Skin epidermis (tissue), 12 donors: ENCODE measurements around the gene MDK.
"Not testable (repeated sequence)": the region's sequence is repeated elsewhere in the genome, so short reads cannot be mapped to it uniquely, and the experiment has no call there.

Source experiments
- H3K27ac ChIP-seq, 21 experiments: fragments of 200-600 bp; sonication (generic) in 11 of 21; one replicate each; pipeline ENCODE4 v1.5.0; 2020; ENCODE audit warnings: mild to moderate bottlenecking in 3 of 21, inconsistent platforms in 2 of 21, moderate library complexity in 2 of 21
- H3K4me3 ChIP-seq, 7 experiments: fragments of 200-600 bp; sonication (generic) in 2 of 7; one replicate each; pipeline ENCODE4 v1.5.0; 2020; ENCODE audit warnings: inconsistent platforms in 2 of 7, mild to moderate bottlenecking in 2 of 7, moderate library complexity in 1 of 7

MDK gene

DNA sequence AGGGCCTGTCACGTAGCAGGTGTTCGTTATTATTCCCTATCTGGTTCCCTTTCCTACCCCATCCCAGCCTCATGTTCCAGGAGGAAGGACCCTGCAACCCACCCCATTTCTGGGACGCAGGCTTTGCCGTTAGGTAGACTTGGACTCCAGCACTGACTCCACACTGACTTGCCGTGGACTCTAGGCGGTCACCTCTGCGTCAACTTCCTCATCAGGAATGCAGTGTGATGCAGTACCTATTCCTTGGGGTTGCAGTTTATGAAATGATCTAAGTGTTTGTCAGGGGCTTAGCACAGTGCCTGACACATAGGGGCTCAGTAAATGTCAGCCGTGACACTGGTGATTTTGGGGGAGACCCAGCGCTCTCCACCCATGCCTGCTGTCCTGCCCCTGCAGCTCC, 17.4 kb upstream of the MDK start:
- no peak overlapping the region for H3K4me3 ChIP-seq
- H3K27ac ChIP-seq: peak overlapping the region in 8 of 21 experiments; percentile 19 to 92 (median 81)

DNA sequence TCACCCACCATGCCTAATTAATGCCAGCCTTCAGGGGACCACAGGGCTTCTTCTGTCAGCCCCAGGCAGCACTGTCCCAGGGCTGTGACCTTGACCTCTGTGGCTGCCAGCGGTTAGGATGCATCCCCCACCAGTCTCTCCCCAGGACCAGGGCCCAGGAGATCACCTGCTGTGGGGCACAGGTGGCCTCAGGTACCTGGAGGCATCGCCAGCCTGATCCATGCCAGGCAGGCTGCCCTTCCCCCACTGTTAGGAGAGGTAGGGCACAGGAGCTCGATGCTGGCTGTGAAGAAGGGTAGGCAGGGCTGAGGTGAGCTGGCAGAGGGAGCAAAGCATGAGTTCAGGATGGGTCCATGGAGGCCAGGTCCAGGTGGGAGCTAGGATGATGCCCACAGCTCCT, 16.7 kb upstream of the MDK start:
- Histone ChIP-seq H3K4me3 (no peak overlapping the region), H3K27ac (peak overlapping the region in 2 of 21 experiments; percentile 19 to 88)

DNA sequence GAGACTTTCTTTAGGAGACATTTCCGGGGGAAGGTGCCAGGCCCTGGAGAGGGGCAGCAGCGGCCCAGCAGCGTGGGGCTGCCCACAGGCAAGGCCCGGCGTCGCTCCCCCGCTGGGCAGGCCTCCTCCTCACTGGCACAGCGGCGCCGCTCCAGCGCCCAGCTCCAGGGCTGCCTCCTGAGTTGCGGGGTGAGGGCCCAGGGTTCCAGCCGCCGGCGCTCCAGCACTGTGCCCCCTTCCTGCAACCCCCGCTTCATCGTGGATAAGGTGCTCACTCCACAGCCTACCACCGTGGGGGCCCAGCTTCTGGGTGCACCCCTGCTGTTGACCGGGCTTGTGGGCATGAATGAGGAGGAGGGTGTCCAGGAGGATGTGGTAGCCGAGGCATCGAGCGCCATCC, 15.2 kb upstream of the MDK start:
- Histone ChIP-seq H3K4me3 (no peak overlapping the region), H3K27ac (peak overlapping the region in 1 of 21 experiments; percentile 88)

DNA sequence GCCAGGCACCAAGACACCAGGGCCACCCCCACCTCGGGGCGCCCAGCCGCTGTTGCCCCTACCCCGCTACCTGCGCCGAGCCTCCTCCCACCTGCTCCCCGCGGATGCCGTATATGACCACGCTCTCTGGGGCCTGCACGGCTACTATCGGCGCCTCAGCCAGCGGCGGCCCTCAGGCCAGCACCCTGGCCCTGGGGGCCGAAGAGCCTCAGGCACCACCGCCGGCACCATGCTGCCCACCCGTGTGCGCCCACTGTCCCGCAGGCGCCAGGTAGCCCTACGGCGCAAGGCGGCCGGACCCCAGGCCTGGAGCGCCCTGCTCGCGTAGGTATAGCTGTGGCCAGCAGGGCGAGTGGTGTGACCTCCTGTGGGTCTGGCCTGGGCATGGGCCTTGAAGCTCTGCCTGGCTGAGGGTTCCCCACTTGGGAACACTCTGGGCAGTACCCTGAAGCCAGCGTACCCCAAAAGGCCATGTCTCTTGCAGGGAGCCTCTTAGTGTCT, 14.8 kb upstream of the MDK start:
- H3K4me3 ChIP-seq: no peak overlapping the region
- H3K27ac ChIP-seq: peak overlapping the region in 9 of 21 experiments; percentile 14 to 88 (median 28)

DNA sequence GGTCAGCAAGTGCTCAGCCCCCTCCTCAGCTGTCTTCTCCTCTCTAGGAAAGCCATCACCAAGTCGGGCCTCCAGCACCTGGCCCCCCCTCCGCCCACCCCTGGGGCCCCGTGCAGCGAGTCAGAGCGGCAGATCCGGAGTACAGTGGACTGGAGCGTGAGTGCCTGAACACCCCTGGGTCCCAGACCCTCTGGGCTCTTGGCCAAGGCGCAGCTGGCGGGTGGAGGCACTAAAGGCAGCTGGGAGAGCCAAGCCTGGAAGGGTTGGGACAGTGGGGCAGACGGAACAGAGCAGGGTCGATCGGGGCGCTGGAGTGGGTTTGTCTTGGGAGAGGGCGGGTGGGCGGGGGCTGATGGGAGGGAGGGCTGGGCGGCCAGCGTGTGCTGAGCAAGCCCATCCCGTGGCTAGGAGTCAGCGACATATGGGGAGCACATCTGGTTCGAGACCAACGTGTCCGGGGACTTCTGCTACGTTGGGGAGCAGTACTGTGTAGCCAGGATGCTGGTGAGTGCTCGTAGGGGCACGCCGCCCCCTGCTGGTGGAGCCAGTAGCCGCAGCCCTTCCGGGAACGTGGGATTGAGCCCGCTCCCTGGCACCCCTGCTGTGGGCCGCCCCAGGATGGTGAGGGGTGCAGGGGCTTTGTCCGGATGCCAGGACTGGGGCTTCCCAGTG, 14.1 kb upstream of the MDK start:
- Histone ChIP-seq H3K4me3 (no peak overlapping the region), H3K27ac (peak overlapping the region in 11 of 21 experiments; percentile 6 to 88 (median 27))

DNA sequence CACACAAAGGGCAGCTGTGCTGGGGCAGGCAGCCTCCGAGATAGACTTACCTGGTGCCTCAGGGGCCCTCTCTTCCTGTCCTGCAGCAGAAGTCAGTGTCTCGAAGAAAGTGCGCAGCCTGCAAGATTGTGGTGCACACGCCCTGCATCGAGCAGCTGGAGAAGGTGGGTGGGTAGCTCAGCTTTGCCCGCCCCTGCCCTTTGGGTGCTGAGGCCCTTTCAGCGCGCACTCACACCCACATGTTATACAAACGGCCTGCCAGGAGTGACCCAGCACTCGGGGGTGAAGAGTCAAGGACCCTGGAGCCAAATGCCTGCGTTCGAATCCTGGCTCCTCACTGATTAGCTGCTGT, 13.6 kb upstream of the MDK start:
- H3K4me3 ChIP-seq: no peak overlapping the region
- H3K27ac ChIP-seq: peak overlapping the region in 4 of 21 experiments; percentile 2 to 88 (median 22)

DNA sequence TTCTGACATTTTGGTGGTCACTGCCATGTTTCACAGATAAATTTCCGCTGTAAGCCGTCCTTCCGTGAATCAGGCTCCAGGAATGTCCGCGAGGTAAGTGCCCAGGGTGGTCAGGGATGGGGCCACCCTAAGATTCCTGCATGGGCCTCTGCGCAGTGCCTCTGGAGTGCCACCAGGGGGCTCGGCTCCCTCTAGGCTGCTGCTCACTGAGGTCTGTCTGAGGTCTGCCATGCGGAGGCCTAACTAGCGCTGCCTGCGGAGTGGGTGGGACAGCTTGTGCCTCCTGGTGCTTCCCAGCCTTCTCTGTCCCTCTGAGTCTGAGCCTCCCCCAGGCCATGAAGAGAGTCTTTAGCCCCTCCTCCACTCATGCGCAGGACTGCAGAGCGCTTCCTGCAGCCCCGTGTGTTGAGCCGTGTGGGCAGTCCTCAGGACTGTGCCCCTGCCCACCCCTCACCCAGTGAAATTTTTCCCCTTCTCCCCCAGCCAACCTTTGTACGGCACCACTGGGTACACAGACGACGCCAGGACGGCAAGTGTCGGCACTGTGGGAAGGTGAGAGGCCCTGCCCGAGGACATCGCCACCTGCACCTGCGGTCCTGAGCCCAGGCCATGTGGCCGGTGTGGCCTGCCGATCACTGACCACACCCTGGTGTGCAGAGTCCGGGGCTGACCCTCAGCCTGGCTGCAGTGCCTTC, 11.9 kb upstream of the MDK start:
- Histone ChIP-seq H3K27ac (no peak overlapping the region), H3K4me3 (no peak overlapping the region)

DNA sequence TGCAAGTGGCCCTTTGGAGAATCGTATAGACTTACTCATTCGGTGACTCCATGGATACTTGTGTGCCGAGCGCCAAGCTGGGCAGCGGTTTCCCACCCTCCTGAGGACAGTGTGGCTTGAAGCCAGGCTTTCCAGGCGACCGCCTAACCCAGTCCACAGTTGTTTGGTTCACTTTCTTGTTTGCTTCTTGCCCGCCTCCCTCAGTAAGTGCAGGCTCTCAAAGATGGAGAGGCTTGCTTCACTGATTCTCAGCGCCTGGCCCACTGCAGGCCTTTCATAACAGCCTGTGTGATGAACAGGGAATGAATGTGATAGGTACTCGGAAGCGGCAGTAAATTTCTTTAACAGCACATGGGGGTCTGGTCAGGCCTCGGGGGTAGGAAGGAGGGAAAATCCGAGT, 11.2 kb upstream of the MDK start:
- H3K4me3 ChIP-seq: no peak overlapping the region
- no peak overlapping the region for H3K27ac ChIP-seq

DNA sequence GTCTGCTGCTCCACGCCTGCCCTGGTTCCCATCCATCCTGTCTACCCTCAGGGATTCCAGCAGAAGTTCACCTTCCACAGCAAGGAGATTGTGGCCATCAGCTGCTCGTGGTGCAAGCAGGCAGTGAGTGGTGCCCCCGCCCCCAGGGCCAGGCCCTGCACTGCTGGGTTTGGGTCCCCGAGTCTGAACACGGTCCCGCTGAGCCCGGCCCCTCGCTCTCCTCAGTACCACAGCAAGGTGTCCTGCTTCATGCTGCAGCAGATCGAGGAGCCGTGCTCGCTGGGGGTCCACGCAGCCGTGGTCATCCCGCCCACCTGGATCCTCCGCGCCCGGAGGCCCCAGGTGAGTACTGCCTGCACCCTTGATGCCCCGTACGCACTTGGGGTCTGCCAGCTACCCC, 10.2 kb upstream of the MDK start:
- not testable (repeated sequence) for H3K4me3 ChIP-seq, H3K27ac ChIP-seq

DNA sequence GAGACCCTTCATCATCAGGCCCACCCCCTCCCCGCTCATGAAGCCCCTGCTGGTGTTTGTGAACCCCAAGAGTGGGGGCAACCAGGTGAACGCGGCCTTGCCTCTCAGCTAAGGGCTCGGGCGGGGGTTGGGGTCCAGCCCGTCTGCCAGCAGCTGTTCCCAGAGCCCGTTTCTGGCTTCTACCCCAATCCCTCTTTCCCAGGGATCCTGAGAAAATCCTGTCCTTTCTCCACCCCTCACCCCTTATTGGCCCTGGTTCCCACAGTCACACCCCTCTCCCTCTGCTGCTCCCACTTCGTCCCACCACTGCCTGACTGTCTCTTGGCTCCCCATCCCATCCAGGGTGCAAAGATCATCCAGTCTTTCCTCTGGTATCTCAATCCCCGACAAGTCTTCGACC, 9.4 kb upstream of the MDK start:
- Histone ChIP-seq H3K4me3 (no peak overlapping the region), H3K27ac (no peak overlapping the region)

DNA sequence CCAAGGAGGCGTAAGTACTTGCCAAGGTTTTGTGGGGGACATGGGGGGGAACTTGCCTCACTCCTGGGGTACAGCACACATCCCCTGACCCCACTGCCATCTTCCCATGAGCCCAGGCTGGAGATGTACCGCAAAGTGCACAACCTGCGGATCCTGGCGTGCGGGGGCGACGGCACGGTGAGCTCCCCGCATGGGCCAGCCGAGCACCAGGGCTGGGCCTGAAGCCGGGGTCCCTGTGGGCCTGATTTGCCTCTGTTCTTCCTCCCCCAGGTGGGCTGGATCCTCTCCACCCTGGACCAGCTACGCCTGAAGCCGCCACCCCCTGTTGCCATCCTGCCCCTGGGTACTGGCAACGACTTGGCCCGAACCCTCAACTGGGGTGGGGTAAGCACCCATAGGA, 9.0 kb upstream of the MDK start:
- not testable (repeated sequence) for H3K27ac ChIP-seq, H3K4me3 ChIP-seq

DNA sequence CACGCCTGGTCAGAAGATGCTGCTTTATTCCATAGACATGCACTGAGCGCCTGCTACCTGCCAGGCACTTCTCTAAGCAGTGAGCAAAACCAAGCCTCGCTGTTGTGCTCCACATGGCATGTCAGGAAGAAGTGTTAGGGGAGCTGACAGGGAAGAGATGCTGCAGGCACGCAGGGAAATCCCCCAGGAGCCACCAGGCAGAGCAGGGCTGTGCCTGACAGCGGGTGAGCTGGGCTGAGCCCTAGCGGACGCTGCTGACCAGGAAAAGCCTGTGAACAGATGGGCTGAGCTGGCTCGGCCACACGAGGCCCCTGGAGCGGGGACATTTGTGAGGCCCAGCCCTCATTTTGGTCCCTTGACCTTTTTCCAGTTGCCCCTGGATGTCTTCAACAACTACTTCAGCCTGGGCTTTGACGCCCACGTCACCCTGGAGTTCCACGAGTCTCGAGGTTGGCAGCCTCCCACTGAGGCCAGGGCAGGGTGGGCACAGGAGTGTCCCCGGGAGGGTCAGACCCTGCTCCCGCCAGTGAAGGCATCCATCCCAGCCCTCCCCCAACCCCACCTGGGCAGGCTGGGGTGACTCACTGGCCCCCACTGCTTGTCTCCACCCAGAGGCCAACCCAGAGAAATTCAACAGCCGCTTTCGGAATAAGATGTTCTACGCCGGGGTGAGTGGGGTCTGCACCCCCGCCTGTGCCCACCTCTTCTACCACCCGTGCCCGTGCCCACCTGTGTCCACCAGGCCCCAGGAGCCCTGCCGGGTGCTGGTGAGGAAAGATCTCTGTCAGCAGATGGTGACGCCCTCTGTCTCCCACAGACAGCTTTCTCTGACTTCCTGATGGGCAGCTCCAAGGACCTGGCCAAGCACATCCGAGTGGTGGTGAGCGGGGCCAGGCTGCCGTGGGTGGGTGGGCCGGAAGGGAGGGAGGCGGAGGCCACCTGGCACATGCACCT, 7.4 kb upstream of the MDK start:
- H3K4me3 ChIP-seq: no peak overlapping the region

DNA sequence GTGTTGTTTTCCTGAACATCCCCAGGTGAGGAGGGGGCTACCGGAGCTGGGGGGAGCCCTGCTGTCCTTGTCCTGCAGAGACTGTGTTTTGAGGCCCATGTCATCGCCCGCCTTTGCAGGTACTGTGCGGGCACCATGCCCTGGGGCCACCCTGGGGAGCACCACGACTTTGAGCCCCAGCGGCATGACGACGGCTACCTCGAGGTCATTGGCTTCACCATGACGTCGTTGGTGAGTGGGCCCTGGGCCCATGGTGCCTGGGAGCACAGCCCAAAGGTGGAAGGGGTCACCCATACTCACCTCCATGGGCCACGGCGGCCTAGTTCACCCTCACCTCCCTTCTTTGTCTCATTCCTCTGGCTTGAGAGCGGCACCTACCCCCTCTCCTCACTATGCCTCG, 6.7 kb upstream of the MDK start:
- H3K27ac ChIP-seq: no peak overlapping the region
- H3K4me3 ChIP-seq: no peak overlapping the region

More for the DNA sequence above, 7.4 kb upstream of the MDK start:
- no peak overlapping the region for H3K27ac ChIP-seq

DNA sequence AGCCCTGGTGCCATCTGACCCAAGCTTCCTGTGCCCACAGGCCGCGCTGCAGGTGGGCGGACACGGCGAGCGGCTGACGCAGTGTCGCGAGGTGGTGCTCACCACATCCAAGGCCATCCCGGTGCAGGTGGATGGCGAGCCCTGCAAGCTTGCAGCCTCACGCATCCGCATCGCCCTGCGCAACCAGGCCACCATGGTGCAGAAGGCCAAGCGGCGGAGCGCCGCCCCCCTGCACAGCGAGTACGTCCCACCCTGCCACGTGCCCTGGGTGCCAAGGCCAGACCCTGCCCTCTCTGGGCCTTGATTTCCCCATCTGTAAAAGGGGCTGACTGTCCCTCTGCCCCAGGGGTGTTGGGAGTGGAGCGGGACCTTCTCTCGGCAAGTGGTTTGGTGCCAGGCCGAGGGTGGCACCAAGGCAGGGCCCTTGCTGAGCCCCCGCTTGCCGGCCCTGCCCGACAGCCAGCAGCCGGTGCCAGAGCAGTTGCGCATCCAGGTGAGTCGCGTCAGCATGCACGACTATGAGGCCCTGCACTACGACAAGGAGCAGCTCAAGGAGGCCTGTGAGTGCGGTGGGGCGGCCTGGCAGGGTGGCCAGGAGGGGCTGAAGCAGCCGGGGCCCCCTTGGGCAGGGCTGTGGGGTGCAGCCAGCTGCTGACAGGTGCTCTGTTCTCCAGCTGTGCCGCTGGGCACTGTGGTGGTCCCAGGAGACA, 5.9 kb upstream of the MDK start:
- Histone ChIP-seq H3K4me3 (no peak overlapping the region), H3K27ac (no peak overlapping the region)

DNA sequence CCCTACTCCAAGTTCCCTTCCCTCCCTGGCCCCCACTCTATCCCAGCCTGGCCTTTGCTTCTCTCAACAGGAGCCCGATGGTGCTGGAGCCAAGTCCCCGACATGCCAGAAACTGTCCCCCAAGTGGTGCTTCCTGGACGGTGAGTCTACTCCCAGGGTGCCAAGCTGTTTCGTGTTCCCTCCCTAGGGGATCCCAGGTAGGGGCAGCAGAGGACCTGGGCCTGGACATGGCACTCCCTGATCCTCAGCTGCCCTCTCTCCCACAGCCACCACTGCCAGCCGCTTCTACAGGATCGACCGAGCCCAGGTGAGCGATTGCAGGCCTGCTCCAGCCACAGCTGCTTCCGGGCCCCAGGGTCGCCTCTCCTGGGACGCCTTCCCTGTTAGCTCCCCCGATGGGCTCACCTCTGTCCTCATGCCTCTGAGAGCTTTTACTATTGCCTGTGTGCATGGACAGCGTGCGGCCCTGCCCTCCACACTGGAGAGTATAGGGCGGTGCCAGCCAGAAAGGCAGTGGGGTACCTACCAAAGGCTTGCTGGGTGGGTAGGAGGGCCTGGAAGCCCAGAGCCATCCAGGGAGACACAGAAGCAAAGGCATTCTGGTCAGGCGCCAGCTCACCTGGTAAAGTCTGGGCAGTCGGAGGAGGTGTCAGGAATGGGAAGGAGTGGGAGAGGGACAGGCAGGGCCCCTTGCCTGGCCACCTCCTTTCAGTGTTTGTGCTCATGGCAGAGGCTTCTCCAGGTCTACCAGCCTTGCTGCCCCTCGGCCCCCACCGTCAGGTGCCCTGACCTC, 5.0 kb upstream of the MDK start:
- Histone ChIP-seq H3K27ac (no peak overlapping the region), H3K4me3 (no peak overlapping the region)

DNA sequence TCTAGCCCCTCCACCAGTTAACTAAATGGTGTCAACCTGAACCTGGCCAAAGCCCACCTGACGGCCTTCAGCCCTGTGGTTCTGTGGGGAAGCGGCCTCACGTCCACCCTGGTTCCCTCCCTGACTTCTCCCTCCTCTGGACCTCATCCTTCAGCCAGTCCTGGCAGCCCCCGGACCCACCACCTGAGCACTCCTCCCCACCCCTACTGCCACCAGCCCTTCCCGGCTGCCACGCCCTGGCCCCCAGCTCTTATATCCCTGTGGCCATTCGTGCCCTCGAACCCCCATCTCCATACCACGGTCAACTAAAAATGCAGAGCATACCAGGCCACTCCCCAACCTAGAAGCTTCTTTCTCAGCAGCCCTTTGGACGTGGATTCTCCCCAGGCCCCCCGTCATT, 4.2 kb upstream of the MDK start:
- no peak overlapping the region for H3K27ac ChIP-seq

DNA sequence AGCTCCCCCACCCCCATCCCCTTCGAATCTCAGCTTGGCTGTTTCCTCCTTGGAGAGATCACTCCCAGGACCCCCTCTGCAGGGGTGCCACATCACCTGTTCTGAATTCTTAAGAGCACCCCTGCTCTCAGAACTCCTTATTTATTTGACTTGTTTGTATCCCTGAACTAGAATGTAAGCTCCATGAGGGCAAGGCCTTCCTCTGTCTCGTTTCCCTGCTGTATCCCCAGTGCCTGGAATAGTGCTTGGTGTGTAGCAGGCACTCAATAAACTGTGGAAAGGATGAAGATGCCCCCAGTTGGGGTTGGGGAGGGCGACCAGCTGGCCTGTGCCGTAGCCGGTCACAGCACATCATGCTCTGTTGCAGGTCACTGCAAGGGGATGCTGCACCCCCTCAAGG, 3.6 kb upstream of the MDK start:
- Histone ChIP-seq H3K4me3 (no peak overlapping the region), H3K27ac (no peak overlapping the region)

More for the DNA sequence above, 4.2 kb upstream of the MDK start:
- no peak overlapping the region for H3K4me3 ChIP-seq

DNA sequence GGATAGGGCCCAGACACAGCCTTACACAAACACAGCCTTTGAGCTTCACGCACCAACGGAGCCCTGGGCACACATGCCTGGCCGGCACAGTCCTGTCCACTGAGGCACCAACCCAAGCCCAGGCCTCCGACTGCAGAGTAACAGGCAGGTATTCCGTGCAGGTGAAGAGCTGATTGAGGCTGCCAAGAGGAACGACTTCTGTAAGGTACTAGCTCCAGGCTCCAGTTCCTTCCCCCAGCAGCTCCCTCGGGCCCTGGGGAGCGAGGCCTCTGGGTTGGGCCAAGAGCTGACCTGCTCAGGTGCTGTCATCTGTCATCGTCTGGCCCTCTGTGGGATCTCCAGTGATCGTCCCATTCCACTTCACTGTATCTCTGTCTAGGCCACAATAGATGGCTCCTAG, 3.2 kb upstream of the MDK start:
- Histone ChIP-seq H3K4me3 (no peak overlapping the region), H3K27ac (no peak overlapping the region)
